ENCODE measurements around the gene VCL.

DNA sequence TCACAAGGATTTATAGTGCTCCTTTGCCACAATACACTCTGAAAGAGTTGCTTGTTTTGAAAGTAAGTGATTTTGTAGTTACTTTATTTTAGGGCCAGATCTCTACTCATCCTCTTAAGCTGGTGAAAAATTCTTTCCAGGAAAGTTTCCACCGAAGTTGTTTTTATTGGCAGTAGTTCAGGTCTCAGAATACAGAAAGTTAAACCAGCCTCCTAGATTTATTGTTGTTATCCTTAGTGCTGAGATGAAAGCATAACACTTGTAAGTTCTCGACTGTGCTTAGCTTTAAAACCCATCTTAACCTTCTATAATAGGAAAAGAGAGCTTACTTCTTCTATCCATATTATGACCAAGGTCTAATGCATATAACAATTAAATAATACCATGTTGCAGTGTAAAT is 147.2 kb downstream of the VCL start:
- TF ChIP-seq, protein P1, sequence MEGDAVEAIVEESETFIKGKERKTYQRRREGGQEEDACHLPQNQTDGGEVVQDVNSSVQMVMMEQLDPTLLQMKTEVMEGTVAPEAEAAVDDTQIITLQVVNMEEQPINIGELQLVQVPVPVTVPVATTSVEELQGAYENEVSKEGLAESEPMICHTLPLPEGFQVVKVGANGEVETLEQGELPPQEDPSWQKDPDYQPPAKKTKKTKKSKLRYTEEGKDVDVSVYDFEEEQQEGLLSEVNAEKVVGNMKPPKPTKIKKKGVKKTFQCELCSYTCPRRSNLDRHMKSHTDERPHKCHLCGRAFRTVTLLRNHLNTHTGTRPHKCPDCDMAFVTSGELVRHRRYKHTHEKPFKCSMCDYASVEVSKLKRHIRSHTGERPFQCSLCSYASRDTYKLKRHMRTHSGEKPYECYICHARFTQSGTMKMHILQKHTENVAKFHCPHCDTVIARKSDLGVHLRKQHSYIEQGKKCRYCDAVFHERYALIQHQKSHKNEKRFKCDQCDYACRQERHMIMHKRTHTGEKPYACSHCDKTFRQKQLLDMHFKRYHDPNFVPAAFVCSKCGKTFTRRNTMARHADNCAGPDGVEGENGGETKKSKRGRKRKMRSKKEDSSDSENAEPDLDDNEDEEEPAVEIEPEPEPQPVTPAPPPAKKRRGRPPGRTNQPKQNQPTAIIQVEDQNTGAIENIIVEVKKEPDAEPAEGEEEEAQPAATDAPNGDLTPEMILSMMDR (IDR thresholded peaks at IDR 0.05 in 2 of 3, conservative IDR thresholded peaks at IDR 0.05 in 1 of 3; ENCODE audit: borderline replicate concordance in 1 of 3, insufficient read depth in 1 of 3, low read depth in 2 of 3, low read length in 2 of 3): no peak
- no peak for TF ChIP-seq ZFX (IDR thresholded peaks at IDR 0.05)

Data from HCT116 (cell line).